HUES6 (cell line): ENCODE measurements around the gene SLC26A11.

ENCODE experiments used
- H3K27ac ChIP-seq: 2 replicates; pipeline ENCODE4 v1.7.0; 2013; ENCODE audit warnings: low read depth, mild to moderate bottlenecking, low read length, inconsistent platforms
- H3K27me3 ChIP-seq: 2 replicates; pipeline ENCODE4 v1.6.1; 2013; ENCODE audit warnings: low read length; ENCODE audit not compliant: control insufficient read depth, insufficient read depth
- H3K36me3 ChIP-seq: 2 replicates; pipeline ENCODE4 v1.6.1; 2013; ENCODE audit warnings: low read length; ENCODE audit not compliant: control insufficient read depth, insufficient read depth
- H3K4me1 ChIP-seq: 2 replicates; pipeline ENCODE4 v1.6.1; 2013; ENCODE audit warnings: low read length; ENCODE audit not compliant: control insufficient read depth, insufficient read depth
- H3K4me3 ChIP-seq: 2 replicates; pipeline ENCODE4 v1.5.1; 2013; ENCODE audit warnings: low read depth, low read length
- H3K9ac ChIP-seq: one replicate; pipeline ENCODE4 v1.6.1; 2013; ENCODE audit warnings: mild to moderate bottlenecking, low read length
- H3K9me3 ChIP-seq: 2 replicates; pipeline ENCODE4 v1.6.1; 2013; ENCODE audit warnings: low read depth, low read length; ENCODE audit not compliant: control insufficient read depth, insufficient read depth

Gene SLC26A11

DNA sequence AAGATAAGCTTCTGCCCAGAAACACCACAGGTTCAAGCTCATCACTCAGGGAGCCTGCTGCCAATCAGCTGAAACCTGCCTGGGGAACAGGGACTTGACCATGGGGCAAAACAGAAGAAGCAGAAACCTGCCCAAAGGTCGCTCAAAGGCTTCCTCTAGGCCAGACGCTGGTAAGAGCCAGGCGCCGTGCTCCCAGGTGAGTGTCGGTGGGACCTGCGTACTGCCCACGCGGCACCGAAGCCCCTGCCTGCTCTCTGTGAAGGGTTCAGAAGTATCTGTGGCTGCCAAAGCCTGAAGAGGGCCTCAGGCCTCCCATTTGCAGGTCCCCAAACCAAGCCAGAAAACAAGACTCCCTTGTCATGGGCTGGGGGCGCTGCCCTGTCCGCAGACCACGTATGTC is 10.5 kb upstream of the SLC26A11 start:
- no peak overlapping the region for H3K9ac ChIP-seq
- no peaks in the 10 kb centered on the region for H3K27me3 ChIP-seq
- H3K4me3 ChIP-seq, result no peak overlapping the region
- H3K27ac ChIP-seq, result no peak overlapping the region
- no peaks in the 10 kb centered on the region for H3K4me1 ChIP-seq
- H3K9me3 ChIP-seq, result no peaks in the 10 kb centered on the region
- H3K36me3 ChIP-seq, result peaks cover 50% of the 10 kb centered on the region

- Histone ChIP-seq H3K36me3 (peaks cover 50% of the 10 kb centered on the region), H3K4me1 (no peaks in the 10 kb centered on the region), H3K4me3 (no peak overlapping the region)
Measured at GRCh38 chr17:80210348-80211108, 9.7 kb upstream of the SLC26A11 start.

GRCh38 chr17:80212109-80212508 is 8.1 kb upstream of the SLC26A11 start:
- Histone ChIP-seq H3K27me3 (no peaks in the 10 kb centered on the region), H3K9ac (no peak overlapping the region), H3K4me3 (no peak overlapping the region), H3K4me1 (no peaks in the 10 kb centered on the region), H3K36me3 (peaks cover 58% of the 10 kb centered on the region), H3K27ac (no peak overlapping the region), H3K9me3 (no peaks in the 10 kb centered on the region)

More at GRCh38 chr17:80210348-80211108, 9.7 kb upstream of the SLC26A11 start:
- H3K27ac ChIP-seq, result no peak overlapping the region
- H3K9me3 ChIP-seq, result no peaks in the 10 kb centered on the region
- no peak overlapping the region for H3K9ac ChIP-seq
- no peaks in the 10 kb centered on the region for H3K27me3 ChIP-seq

GRCh38 chr17:80212511-80212910 is 7.7 kb upstream of the SLC26A11 start:
- no peak overlapping the region for H3K9ac ChIP-seq
- no peaks in the 10 kb centered on the region for H3K4me1 ChIP-seq
- H3K27ac ChIP-seq, result no peak overlapping the region
- no peak overlapping the region for H3K4me3 ChIP-seq
- no peaks in the 10 kb centered on the region for H3K27me3 ChIP-seq
- no peaks in the 10 kb centered on the region for H3K9me3 ChIP-seq
- H3K36me3 ChIP-seq, result peaks cover 62% of the 10 kb centered on the region

GRCh38 chr17:80212962-80213642 is 7.1 kb upstream of the SLC26A11 start:
- H3K9me3 ChIP-seq, result no peaks in the 10 kb centered on the region
- no peaks in the 10 kb centered on the region for H3K27me3 ChIP-seq
- H3K4me1 ChIP-seq, result no peaks in the 10 kb centered on the region
- H3K9ac ChIP-seq, result no peak overlapping the region
- no peak overlapping the region for H3K27ac ChIP-seq
- H3K36me3 ChIP-seq, result peaks cover 64% of the 10 kb centered on the region
- H3K4me3 ChIP-seq, result no peak overlapping the region

- Histone ChIP-seq H3K27ac (no peak overlapping the region), H3K27me3 (no peaks in the 10 kb centered on the region), H3K9ac (no peak overlapping the region), H3K36me3 (peaks cover 62% of the 10 kb centered on the region), H3K4me3 (no peak overlapping the region), H3K9me3 (no peaks in the 10 kb centered on the region), H3K4me1 (no peaks in the 10 kb centered on the region)
Measured at GRCh38 chr17:80213643-80213975, 6.6 kb upstream of the SLC26A11 start.

- Histone ChIP-seq H3K9ac (no peak overlapping the region), H3K27ac (no peak overlapping the region), H3K27me3 (no peaks in the 10 kb centered on the region), H3K4me1 (0 out of 2 replicates have a peak, but pooled peaks cover 1% of the 10 kb centered on the region), H3K36me3 (peaks cover 57% of the 10 kb centered on the region), H3K9me3 (no peaks in the 10 kb centered on the region), H3K4me3 (no peak overlapping the region)
Measured at GRCh38 chr17:80214012-80214877, 6.0 kb upstream of the SLC26A11 start.

- no peak overlapping the region for H3K9ac ChIP-seq
- peaks cover 53% of the 10 kb centered on the region for H3K36me3 ChIP-seq
- no peak overlapping the region for H3K4me3 ChIP-seq
Measured at GRCh38 chr17:80214878-80215210, 5.4 kb upstream of the SLC26A11 start.

DNA sequence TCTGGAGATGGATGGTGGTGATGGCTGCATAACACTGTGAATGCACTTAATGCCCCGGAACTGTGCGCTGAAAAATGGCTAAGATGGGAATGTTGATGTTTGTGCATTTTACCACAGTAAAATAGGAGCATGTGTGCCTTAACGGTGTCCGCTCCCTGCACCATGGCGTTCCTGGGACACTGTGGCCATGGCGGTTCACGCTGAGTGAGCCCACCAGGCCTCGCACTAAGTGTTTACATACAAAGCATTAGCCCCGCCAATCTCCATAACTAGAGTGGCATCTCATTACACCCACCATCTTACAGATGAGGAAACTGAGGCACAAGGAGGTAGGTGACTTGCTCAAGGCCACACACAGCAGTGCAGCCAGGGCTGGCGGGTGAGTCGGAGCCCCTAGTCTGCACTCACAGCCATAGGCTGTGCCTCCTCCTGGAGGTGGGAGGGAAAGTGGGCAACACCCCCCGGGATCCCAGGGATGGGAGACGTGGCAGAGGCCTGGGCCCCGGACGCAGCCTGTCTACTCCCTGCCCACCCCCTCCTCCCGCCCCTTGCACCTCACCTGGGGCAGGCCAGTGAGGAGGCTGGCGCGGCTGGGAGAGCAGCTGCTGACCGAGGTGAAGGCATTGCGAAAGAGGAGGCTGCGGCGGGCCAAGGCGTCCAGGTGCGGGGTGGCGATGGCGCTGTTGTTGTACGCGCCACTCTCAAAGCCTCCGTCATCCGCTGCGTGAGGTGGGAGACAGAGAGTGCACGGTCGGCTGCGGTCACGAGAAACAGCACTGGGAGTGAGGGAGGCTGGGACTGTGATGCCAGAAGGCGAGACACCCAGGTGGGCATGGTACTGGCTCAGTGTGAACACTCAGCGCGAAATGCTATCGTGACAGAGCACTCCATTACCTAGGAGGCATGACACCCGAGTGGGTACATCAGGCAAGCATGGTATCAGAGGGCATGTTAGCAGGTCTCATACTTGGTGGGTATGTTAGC is 3.5 kb upstream of the SLC26A11 start:
- Histone ChIP-seq H3K9ac (no peak overlapping the region), H3K27me3 (no peaks in the 10 kb centered on the region), H3K36me3 (peaks cover 34% of the 10 kb centered on the region), H3K27ac (no peak overlapping the region), H3K4me1 (peaks cover 12% of the 10 kb centered on the region; the same call in 1 of the 2 replicates), H3K4me3 (no peak overlapping the region), H3K9me3 (no peaks in the 10 kb centered on the region)

More at GRCh38 chr17:80214878-80215210, 5.4 kb upstream of the SLC26A11 start:
- no peak overlapping the region for H3K27ac ChIP-seq
- 0 out of 2 replicates have a peak, but pooled peaks cover 6% of the 10 kb centered on the region for H3K4me1 ChIP-seq
- no peaks in the 10 kb centered on the region for H3K27me3 ChIP-seq
- no peaks in the 10 kb centered on the region for H3K9me3 ChIP-seq

- H3K9ac ChIP-seq, result no peak overlapping the region
- H3K4me3 ChIP-seq, result no peak overlapping the region
- H3K36me3 ChIP-seq, result peaks cover 25% of the 10 kb centered on the region
- H3K27ac ChIP-seq, result no peak overlapping the region
- H3K27me3 ChIP-seq, result no peaks in the 10 kb centered on the region
- peaks cover 12% of the 10 kb centered on the region; the same call in 1 of the 2 replicates for H3K4me1 ChIP-seq
- H3K9me3 ChIP-seq, result no peaks in the 10 kb centered on the region
Measured at GRCh38 chr17:80217703-80218362, 2.4 kb upstream of the SLC26A11 start.
